SKM-1 treated with dmso at 0.1 percent for 144 hours (cell line): ENCODE data around the gene IFNW1.
A peak's percentile ranks its signal among the peaks of the same experiment; 100 is the strongest.
"Not testable (repeated sequence)": the region's sequence is repeated elsewhere in the genome, so short reads cannot be mapped to it uniquely, and the experiment has no call there.

Experiments used
- DNase-seq: peaks from one replicate; lab custom pipeline; 2025; ENCODE audit not compliant: unreplicated experiment; lab: John Stamatoyannopoulos, UW

IFNW1 gene

GRCh38 chr9:21141427-21141882 lies at the start of gene IFNW1:
Gene IFNW1, minus strand, starts transcription at chr9:21141832. Its CDS starts 262 bp downstream, at chr9:21141570.
- no peak for DNase-seq

- not testable (repeated sequence) for DNase-seq
These were observed 45.9 kb upstream of the IFNW1 start, which contains the start of gene IFNA4 for GRCh38 chr9:21187487-21187886. Gene IFNA4, minus strand, starts transcription at chr9:21187587. Its CDS starts 56 bp downstream, at chr9:21187531.

- peak; percentile 70 for DNase-seq
These were observed 41.4 kb upstream of the IFNW1 start for GRCh38 chr9:21182810-21183736.

GRCh38 chr9:21174671-21175070 lies 33.0 kb upstream of the IFNW1 start:
- no peak for DNase-seq

GRCh38 chr9:21172156-21172555 lies 30.5 kb upstream of the IFNW1 start:
- no peak for DNase-seq

GRCh38 chr9:21171351-21171750 lies 29.7 kb upstream of the IFNW1 start:
- DNase-seq: no peak

GRCh38 chr9:21166560-21166959 lies 24.9 kb upstream of the IFNW1 start, which contains the start of gene IFNA21:
Gene IFNA21, minus strand, starts transcription at chr9:21166660. Its CDS starts 48 bp downstream, at chr9:21166612.
- not testable (repeated sequence) for DNase-seq

- DNase-seq: no peak
These were observed 23.9 kb upstream of the IFNW1 start for GRCh38 chr9:21165516-21165915.

- peak; percentile 75 for DNase-seq
These were observed 18.5 kb upstream of the IFNW1 start for GRCh38 chr9:21160178-21160577.

- no peak for DNase-seq
These were observed 13.9 kb upstream of the IFNW1 start for GRCh38 chr9:21155501-21155900.

GRCh38 chr9:21154018-21154608 lies 12.5 kb upstream of the IFNW1 start:
- DNase-seq: peak; percentile 22

GRCh38 chr9:21153336-21154017 lies 11.8 kb upstream of the IFNW1 start:
- DNase-seq: peak; percentile 18

- no peak for DNase-seq
These were observed 3.0 kb upstream of the IFNW1 start for GRCh38 chr9:21144603-21145002.

GRCh38 chr9:21137020-21137419 lies 4.6 kb downstream of the IFNW1 start:
- DNase-seq: no peak

- DNase-seq: no peak
These were observed 5.9 kb downstream of the IFNW1 start for GRCh38 chr9:21135736-21136135.

- not testable (repeated sequence) for DNase-seq
These were observed 13.4 kb downstream of the IFNW1 start for GRCh38 chr9:21128186-21128585.

- DNase-seq: no peak
These were observed 19.9 kb downstream of the IFNW1 start for GRCh38 chr9:21121595-21122251.

GRCh38 chr9:21121079-21121478 lies 20.6 kb downstream of the IFNW1 start:
- DNase-seq: no peak

GRCh38 chr9:21119093-21119770 lies 22.4 kb downstream of the IFNW1 start:
- peak; percentile 93 for DNase-seq

GRCh38 chr9:21114311-21114710 lies 27.3 kb downstream of the IFNW1 start:
- no peak for DNase-seq
